ENCODE data around the gene LRRC8D. TPM values are rescaled to one million over a fixed set of nuclear protein-coding genes. Genes with fewer than 3 reads are reported as not detected.
A peak's percentile ranks its signal among the peaks of the same experiment; 100 is the strongest.

Gene LRRC8D
- total and polyA plus RNA-seq, 9 of the 15 experiments (the other 6 are each of a cell fraction or from before 2014, with no cell fraction given): 3.4 to 53.9 (median 15.9) TPM

DNA sequence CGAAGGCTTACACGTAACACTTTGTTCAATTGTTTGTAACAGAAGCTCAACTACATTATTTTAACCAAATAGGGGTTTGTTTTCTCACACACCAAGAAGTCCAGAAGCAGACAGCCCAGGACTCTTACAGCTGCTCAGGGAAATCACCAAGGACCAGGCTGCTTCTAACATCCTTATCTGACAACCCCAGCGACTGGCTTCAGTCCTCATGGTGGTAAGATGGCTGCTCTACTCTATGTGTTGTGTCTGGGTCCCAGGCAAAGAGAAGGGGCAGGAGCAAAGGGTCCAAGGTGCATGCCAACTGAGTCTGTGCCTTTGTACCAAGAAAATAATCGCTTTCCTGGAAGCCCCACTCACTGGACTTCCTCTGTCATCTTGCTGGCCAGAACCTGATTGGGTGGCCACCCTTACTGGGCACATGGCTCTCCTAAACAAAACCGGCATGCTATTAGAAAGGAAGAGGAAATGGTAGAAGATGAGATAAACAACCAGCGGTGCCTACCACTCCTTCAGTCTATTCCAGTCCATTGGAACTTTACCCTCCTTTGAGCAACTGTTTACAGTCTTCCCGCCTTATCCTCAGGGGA, 34.1 kb upstream of the LRRC8D start (continued):
- TF ChIP-seq CBFA2T2 (conservative IDR thresholded peaks at IDR 0.05) (peak; percentile 85), TCF3 (CRISPR knock-in tag; IDR thresholded peaks at IDR 0.05) (peak; percentile 93)
- TF ChIP-seq, protein P1, sequence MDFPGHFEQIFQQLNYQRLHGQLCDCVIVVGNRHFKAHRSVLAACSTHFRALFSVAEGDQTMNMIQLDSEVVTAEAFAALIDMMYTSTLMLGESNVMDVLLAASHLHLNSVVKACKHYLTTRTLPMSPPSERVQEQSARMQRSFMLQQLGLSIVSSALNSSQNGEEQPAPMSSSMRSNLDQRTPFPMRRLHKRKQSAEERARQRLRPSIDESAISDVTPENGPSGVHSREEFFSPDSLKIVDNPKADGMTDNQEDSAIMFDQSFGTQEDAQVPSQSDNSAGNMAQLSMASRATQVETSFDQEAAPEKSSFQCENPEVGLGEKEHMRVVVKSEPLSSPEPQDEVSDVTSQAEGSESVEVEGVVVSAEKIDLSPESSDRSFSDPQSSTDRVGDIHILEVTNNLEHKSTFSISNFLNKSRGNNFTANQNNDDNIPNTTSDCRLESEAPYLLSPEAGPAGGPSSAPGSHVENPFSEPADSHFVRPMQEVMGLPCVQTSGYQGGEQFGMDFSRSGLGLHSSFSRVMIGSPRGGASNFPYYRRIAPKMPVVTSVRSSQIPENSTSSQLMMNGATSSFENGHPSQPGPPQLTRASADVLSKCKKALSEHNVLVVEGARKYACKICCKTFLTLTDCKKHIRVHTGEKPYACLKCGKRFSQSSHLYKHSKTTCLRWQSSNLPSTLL (IDR thresholded peaks at IDR 0.05): no peak
- TF ChIP-seq, protein P2, sequence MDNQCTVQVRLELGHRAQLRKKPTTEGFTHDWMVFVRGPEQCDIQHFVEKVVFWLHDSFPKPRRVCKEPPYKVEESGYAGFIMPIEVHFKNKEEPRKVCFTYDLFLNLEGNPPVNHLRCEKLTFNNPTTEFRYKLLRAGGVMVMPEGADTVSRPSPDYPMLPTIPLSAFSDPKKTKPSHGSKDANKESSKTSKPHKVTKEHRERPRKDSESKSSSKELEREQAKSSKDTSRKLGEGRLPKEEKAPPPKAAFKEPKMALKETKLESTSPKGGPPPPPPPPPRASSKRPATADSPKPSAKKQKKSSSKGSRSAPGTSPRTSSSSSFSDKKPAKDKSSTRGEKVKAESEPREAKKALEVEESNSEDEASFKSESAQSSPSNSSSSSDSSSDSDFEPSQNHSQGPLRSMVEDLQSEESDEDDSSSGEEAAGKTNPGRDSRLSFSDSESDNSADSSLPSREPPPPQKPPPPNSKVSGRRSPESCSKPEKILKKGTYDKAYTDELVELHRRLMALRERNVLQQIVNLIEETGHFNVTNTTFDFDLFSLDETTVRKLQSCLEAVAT (IDR thresholded peaks at IDR 0.05): no peak

DNA sequence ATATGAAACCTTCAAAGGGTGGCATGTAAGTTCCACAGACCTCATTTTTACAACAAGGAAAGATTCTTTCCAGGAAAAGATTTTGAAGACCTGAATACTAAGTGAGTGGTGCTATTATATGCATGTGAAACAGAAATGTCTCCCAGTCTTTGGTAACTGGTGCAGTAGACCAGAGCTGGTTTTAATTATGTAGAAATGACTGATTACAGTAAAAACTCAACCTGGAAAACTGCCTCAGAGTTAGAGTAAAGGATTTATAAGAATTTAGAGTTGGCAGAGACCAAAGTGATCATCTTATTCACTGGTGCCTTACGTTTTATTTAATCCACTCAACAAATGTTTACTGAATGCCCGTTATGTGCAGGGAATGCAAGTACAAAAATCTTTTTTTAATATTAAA, 30.2 kb upstream of the LRRC8D start:
- intact Hi-C loops (cut with micrococcal nuclease) (no loop called here), in situ Hi-C loops (cut with MboI) (no loop called here)
- 47% methylated on average over 2 of the region's 2 CpGs for WGBS (ENCODE audit: insufficient coverage, low coverage, missing lambda C conversion rate)
- no peaks in the 10 kb centered on the region for H3K9me1 ChIP-seq (ENCODE audit: control insufficient read depth, insufficient read depth, low read length)
- no peaks in the 10 kb centered on the region for H3K27me3 ChIP-seq (ENCODE audit: control insufficient read depth in 2 of 2, insufficient read depth in 2 of 2, low read length in 2 of 2)
- no peak overlapping the region for H3K27ac ChIP-seq (ENCODE audit: extremely low read depth, low read depth, low read length)
- no peaks in the 10 kb centered on the region for H3K36me3 ChIP-seq (ENCODE audit: control insufficient read depth, insufficient read depth, low read length)
- no peak overlapping the region for H3K4me3 ChIP-seq
- H3K9me3 ChIP-seq (replicated peaks; ENCODE audit: control insufficient read depth, insufficient read depth, low read depth, low read length): no peaks in the 10 kb centered on the region
- no peak for ATAC-seq
- no peak for FAIRE-seq
- H2AFZ ChIP-seq (ENCODE audit: low read depth, low read length): no peak overlapping the region
- no TSS peak for BruUV-seq (replicated peaks)
- no peak overlapping the region for H3K4me2 ChIP-seq (ENCODE audit: insufficient read depth, low read length)
- peaks cover 7 to 8% of the 10 kb centered on the region in 2 experiments; a peak in 3 of 5 replicates for H3K4me1 ChIP-seq (replicated peaks in 1 of 2; ENCODE audit: control insufficient read depth in 2 of 2, insufficient read depth in 2 of 2, low read length in 2 of 2)
- no peak overlapping the region for H3K9ac ChIP-seq (ENCODE audit: insufficient read depth in 1 of 2, low read depth in 2 of 2, low read length in 2 of 2)
- H4K20me1 ChIP-seq (replicated peaks; ENCODE audit: control insufficient read depth, insufficient read depth, low read length): no peaks in the 10 kb centered on the region
- ChIA-PET POLR2A (interaction anchor here (0.6 kb wide), 1 partner anchor 198 kb away, joined by 3 read pairs; no protein-coding TSS in a partner anchor), CTCF (ENCODE audit: low intra/inter-chr PET ratio) (no interaction called here)
- DNase-seq (ENCODE audit: extremely low read depth in 1 of 4, low spot score in 3 of 4): no peak
- H3K79me2 ChIP-seq (ENCODE audit: control insufficient read depth, insufficient read depth, low read length): no peaks in the 10 kb centered on the region
- TF ChIP-seq FOXP1 (CRISPR knock-in tag; IDR thresholded peaks at IDR 0.05) (no peak), ZFP36 (IDR thresholded peaks at IDR 0.05; ENCODE audit: low read depth, low read length, partially characterized antibody) (no peak), NR4A1 (CRISPR knock-in tag; IDR thresholded peaks at IDR 0.05) (no peak), NR4A1 (tag; IDR thresholded peaks at IDR 0.05) (no peak), EZH2 (IDR thresholded peaks at IDR 0.05; ENCODE audit: borderline replicate concordance, low read depth, low read length) (no peak), SMARCE1 (IDR thresholded peaks at IDR 0.05) (no peak)
